NCI-H226 (cell line): Measurements from ENCODE around the gene C4orf50.

Experiments used
- DNase-seq: peaks from one replicate; pipeline ENCODE4 v3.0.0-alpha.2; 2015

The C4orf50 gene

DNA sequence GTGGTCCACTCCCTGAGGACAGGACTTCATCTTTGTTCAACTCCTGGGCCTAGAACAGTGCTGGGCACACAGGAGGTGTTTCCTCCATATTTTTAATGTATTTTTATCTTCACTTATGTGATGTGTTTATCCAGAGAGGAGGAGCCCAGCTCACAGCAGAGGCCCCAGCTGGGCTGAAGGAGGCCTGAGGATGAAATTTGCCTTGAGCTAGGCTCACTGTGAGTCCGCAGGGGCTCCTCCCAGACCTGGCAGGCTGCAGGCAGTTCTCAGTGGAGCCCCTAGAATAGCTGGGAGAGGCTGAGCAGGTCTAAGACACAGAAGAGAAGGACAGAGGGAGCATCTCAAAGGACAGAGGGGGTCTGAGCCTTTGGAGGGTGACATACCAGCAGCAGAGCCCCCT lies 26.8 kb downstream of the C4orf50 start:
- DNase-seq, result no peak

- no peak for DNase-seq
These were observed 27.6 kb downstream of the C4orf50 start for GRCh38 chr4:5990446-5991160.

- no peak for DNase-seq
These were observed 28.7 kb downstream of the C4orf50 start for GRCh38 chr4:5989236-5990225.

GRCh38 chr4:5988086-5988845 lies 30.0 kb downstream of the C4orf50 start:
- DNase-seq, result no peak

- no peak for DNase-seq
These were observed 33.4 kb downstream of the C4orf50 start for GRCh38 chr4:5984843-5985242.

DNA sequence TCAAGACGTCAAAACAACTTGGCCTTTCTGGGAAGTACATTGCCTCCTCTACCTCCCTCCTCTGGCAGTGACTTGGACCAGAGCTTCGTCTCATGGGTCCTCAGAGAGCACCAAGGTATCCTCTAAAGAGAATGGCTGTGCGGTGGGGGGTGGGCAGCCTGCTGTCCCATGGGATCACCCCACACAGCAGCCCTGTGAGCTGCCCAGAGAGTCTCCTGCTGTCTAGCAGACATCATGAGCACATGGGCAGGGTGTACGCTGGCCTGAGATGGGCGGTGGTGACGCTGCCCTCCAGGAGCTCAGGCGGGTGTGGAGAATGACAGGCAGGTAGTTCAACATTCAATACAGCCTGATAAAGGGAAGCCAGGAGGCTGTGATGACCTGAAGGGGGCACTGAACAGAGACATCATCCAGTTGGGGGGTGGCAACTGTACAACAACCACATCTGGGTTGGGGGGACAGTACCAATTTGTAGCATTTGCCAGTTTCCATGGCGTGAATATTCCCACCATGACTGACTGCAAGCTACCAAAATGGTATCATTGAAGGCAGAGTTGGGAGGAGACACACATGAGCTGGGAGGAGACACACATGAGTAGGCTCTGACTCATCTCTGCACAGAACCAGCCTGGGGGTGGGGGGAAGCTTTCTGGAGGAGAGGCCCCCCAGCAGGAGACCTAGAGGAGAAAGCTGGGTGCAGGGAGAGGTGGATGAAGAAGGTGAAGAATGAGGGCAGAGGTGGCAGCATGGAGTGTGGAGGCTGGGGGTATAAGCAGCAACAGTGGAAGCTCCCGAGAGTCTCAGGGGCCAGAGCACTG lies 35.9 kb downstream of the C4orf50 start:
- DNase-seq, result no peak

GRCh38 chr4:5980436-5981155 lies 37.6 kb downstream of the C4orf50 start:
- no peak for DNase-seq

DNA sequence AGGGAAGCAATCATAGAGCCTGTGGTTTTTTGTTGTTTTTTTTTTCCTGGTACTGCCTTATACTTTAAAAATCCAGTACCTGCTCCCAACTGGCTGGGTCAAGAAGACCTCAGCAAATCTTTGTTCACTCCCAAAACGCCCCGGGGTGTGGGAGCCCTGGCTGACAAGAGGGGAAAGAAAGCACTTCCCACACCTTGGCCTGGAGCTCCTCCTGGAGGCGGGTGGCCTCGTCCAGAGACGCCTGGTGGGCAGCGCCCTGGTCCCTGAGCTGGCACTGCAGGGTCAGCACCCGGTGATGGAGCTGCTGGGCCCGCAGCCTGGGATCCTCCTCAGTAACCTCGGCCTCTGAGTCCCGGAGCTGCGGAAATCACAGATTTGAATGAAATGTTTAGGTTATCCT lies 38.2 kb downstream of the C4orf50 start:
- no peak for DNase-seq

- no peak for DNase-seq
These were observed 41.3 kb downstream of the C4orf50 start for GRCh38 chr4:5976921-5977320.

DNA sequence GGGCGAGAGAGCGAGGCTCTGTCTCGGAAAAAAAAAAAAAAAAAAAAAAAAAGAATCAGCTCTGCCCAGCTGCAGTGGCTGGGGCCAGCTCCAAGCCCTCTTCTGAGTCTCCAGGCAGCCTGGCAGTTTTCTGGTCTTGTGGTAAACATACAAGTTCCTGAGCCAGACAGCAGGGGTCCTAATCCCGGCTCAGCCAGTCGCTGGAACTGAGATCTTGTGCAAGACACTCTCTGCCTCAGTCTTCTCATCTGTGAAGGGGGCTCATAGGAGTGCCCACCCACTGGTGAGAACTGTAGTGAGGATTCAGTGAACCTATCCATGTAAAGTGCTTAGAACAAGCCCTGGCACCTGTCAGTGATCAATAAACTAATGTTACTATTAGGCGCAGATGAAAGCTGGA lies 41.8 kb downstream of the C4orf50 start:
- no peak for DNase-seq

GRCh38 chr4:5974321-5974720 lies 43.9 kb downstream of the C4orf50 start:
- no peak for DNase-seq

DNA sequence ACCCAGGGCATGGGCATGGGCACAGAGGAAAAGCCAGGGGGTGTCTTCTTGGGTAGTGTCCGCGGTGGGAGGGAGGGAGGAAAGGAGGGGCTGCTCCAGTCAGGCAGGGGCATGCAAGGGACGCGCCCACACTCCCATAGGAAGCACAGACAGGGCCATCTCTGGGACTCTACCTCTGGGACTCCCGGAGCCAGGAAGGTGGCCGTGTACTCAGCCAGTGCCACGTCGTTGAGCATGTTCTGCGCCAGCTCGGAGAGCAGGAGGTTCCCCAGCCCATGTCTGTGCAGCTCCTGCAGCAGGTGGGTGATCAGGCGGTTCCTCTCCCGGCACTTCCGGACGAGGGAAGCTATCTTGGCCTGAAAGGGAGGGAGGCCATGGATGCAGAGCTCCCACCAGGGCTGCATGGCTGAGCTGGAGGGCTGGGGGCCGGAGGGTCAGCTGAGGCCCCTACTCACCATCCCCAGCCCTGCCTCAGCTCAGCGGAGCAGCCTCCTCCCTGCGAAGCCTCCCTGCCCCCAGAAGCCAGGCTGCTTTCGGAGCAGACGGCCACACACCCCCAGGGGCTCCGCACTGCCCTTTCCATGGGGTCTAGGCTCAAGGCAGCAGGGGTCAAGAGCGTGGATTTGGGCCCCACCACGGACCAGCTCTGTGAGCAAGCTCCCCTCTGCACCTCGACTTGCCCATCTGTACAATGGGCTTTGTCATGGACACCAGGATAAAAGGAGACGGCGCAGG lies 44.6 kb downstream of the C4orf50 start:
- DNase-seq, result no peak

- DNase-seq, result no peak
These were observed 45.2 kb downstream of the C4orf50 start for GRCh38 chr4:5973033-5973432.

GRCh38 chr4:5972571-5972970 lies 45.7 kb downstream of the C4orf50 start:
- no peak for DNase-seq

- DNase-seq, result no peak
These were observed 47.2 kb downstream of the C4orf50 start for GRCh38 chr4:5971078-5971450.

DNA sequence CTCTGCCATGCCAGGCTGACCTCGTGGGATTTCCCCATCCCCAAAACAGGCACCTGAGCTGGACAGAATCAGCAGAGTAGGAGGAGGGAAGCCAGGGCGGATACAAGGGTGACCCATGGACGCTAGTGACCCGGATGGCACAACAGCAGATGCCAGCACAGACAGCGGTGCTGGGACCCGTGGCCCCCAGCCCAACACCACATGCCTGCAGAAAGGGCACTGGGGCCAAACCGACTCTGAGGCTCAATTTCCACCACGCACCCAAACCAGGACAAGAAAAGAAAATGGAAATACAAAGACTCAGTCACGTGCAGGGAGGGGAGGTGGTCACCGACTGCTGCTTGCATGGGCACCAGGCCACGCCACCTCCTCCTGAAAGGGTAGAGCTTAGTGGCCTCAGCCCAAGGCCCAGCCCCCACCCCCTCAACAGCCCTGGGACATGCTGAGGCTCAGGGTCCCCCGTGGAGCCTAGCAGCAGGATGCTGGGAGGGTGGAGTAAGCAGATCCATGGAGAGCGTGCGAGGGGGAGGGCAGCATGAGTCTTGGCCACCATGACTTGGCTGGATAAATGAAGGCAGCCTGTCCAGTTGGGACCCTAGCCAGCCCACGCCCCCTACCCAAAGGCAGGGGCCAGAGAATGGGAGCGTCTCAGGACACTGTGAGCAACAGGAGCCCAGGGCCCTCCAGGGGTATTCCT lies 47.7 kb downstream of the C4orf50 start:
- no peak for DNase-seq

DNA sequence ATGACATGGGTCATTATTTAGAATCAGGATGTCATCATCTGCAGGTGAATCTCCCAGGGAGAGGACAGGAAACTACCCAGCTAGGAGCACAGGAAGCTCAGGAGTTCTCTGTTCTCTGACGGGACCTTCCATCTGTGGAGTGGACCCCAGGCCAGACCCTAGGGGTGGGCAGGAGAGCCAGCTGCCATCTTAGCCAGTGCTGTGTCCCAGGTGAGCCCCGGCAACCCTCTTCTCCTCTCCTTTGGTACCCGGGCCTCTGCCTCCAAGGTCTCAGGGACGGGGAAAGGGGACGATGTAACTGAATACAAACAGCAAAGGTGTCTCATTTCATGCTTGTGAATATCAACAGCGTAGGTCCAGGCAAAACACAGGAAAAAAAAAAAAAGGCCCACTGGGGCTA lies 48.5 kb downstream of the C4orf50 start:
- no peak for DNase-seq

- DNase-seq, result no peak
These were observed 48.9 kb downstream of the C4orf50 start for GRCh38 chr4:5969336-5969735.

DNA sequence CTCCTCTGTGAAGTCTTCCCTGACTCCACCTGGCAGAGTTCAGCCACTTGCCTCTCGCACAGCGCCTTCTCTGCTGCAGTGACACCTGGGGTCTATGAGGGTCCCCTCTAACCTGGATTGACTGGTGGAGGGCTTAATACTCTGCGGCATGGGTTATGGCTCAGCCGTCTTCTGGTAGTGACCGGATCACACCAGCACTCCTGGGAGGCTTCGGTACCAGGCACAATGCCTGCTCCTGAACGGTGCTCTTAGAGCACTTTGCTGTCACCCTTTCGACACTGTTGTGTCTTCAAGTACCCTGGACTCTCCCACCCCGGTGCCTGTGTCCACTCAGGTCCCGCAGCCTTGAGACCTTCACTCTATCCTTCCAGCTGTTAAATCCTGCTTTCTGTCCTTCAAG lies 50.0 kb downstream of the C4orf50 start:
- no peak for DNase-seq

DNA sequence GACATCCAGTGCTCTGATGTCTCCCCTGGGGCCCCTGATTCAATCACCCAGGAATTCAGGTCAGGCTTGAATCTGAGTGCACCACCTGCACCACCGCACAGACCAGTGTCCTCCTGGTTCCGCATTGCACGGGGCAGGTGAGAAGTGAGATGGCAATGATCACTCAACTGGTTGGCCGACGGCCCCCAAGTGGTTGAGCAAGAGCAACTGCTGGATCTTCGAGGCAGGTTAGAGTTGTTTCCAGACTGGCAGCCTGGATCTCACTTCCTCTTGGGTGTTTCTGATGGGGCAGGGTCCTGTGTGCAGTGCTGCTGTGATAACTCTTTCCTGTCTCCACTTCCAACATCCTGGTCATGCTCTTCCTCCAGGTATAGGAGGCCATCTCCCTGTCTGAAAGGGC lies 50.4 kb downstream of the C4orf50 start:
- DNase-seq, result no peak
